GM19193 (cell line): ENCODE data around the gene DCBLD2.

Experiments
- POLR2A ChIP-seq: IDR thresholded peaks from 4 replicates; pipeline ENCODE4 v1.6.1; 2011; ENCODE audit not compliant: insufficient read depth, insufficient read length; ENCODE audit errors: extremely low read depth

DCBLD2 gene

DNA sequence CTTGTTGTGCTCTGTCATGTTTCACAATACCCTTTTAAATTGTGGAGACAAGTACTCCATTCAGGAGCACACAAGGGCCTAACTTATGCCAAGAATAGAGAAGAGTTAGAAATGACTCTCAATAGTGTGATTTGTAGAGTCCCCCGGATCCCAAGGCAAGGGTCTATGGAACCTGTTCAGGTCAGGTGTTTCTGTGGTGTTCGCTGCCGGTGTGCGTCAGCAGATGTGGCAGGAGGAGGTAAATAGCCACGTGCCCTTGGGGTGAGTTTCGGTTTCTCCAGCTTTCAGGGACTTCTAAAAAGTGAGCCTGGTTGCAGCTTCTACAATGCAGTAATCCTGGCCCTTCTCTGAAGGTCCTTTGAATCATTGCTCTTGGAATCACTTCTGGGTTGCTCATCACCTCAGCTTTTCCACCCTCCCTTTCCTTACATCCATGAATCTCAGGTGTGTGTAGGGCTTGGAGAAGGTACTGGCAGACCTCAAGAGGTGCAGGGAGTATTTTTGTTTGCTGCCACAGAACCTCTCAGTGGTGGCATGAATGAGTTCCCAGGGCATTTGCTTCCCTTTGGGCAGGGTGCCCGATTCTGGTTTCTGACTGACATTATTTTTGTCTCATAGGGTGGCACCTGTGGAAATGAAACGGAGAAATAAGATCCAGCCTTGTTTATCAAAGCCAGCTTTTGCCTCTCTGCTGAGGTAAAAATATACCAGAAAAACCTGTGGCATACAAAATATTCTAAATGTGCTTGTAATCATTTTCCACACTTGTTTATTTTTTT lies 131.0 kb downstream of the DCBLD2 start:
- TF ChIP-seq POLR2A = no peak

DNA sequence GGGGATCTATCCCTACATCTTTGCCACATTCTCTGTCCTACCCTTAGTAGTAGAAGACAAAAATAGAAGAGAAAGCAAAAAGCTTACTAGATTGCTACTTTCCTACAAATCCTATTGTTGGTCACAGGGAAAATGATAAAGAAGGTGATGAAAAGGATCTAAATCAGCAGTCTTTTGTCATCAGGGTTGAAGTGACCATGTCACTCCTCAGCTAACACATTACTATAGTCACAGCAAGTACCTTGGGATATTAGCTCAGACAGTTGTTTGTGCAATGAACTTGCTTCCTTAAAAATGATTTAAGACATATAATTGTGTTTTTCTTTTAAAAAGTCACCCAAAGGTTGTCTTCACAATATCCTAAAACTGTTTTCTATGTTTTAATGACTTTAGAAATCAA lies 132.0 kb downstream of the DCBLD2 start:
- no peak for TF ChIP-seq POLR2A

DNA sequence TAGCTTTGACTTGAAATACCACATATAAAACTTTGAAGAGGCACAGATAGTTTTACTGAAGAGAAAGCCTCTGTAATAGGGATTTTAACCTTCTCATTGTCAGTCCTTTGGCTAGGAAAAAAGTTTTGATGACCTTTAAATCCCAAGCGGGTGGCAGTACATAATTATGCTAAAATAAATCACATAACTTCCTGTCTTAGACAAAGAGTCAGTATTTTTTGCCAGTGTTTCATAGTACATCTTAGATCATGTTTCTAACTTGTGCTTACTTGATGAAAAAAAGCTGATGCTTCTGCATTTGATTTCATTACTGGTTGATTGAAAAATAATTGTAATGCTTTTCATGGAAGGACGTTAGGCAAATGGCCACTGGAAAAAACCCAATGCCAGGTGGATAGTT lies 132.5 kb downstream of the DCBLD2 start:
- TF ChIP-seq POLR2A = no peak

DNA sequence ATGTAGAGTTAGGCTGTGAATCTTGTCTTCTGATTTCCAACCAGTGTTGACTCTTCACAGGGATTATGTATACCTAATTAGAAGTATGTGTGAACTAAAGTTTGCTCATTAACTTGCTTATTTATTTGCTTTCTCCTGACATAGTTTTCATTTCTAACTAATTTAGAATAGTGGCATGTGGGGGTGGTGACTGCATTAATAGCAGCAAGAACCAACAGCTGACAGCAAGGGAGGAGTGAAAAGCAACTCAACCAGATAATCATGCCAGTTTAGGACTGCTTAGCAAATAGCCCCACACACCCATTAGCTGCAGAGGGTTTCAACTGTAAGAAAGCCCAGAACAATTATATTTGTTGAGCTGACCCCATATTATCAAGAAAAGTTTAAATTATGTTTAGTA lies 134.6 kb downstream of the DCBLD2 start:
- no peak for TF ChIP-seq POLR2A

DNA sequence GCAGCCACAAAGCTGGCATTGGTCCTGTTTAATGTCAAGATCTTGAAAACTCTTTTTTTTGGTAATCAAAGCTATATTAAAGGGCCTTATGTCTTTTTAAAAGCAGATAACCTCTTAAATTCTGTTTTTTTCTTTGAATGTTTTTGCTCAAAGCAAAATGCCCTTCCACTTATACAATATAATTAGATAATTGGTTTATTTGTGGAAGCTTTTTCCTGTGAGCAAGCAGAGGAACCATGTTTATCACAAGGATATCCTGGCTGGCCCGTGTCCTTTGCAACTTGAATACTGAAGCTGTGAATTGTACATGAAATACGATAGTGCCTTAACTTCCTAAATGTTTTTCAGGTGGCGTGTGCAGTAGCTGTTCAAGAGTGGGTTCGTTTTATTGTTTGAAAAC lies 135.8 kb downstream of the DCBLD2 start:
- no peak for TF ChIP-seq POLR2A

DNA sequence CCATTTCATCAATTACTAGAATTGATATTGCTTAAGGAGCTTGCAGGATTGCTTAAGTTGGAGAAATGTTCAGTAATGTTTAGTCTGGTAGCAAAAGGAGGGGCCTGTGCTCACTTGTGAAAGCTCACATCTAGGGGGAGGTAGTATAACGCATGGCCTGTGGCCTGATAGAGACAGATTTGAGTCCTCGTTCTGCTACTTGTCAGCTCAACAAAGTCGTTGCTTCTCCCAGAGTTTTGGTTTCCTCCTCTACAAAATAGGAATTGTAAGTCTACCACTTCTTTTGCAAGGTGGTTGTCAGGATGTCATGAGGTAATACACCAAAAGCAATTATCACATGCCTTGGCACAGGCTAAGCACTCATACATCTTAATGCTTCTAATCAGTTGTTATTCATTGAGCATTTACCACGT lies 137.0 kb downstream of the DCBLD2 start:
- TF ChIP-seq POLR2A = no peak

DNA sequence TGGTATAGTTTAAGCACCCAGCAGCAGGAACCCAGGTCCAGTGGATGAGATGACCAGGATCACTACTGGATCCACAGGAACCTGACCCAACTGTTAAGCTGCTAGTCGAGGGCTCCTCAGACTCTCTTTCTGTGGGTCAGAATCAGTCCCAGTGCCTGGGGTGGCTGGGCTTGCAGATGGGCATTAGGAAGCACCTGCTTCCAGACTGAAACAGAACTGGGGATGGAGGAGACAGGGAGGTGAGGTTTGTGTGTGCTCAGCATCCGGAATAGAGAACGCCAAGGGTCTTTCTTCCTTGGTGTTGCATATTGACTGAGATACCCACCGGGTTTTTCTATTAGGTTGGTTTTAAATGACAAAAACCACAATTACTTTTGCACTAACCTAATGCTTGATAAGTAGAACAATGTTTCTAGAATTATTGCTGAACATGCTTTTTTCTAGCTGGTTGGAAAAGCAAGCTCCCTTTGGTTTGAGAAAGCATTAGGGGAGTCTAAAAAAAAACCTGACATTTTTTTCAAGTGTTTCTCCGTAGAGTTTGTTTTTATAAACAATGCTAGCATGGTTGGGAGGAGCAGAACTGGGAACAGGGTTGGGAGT lies 137.6 kb downstream of the DCBLD2 start:
- TF ChIP-seq POLR2A = no peak

DNA sequence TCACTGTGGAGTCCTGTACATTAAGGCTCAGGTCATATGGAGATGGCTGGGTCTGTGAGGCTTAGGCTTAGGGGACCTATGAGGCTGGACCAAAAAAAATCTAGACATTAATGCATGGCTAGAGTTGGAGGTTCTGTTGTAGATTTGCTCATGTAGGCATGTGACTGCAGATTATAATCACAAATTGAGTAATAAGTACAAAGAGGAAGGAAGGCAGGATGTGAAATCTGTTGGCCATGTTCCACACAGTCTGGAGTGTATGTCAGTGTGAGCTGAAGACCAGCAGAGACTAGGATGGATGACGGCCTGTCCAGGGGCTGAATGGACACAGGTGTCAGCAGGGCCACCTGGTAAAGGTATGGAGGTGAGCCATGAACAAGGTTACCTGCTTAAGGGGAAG lies 138.4 kb downstream of the DCBLD2 start, which contains the start of gene ST3GAL6:
ST3GAL6 (plus strand) TSS at position 265 of the 400 bp plus-strand sequence. CDS start 5,101 bp downstream, outside the sequence.
- TF ChIP-seq POLR2A = no peak

DNA sequence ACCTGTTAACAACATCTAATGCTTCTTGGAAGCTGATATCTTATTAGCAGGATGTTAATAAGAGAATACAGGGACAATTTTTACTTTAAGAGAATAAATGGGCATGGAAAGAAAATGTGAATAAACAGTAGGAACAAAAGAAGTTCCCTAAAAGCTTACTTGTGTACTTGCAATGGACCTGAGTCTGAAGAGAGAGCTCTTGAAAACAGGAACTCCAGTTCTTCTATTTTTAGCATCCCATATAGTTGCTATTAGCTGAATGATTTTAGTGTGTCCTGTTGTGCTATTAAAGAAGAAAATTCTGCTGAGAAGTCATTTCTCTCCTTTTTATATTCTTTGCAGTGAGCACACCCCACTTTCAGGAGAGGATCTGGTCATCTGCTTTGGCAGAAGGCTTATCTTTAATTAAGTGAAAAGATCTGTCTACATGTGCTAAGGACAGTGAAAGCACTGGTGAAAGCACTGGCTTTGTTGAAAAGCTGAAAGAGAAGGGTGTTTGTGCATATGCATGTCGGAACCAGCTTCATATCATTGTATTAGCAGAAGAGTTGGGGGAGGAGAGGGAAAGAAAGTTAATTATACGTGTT lies 139.8 kb downstream of the DCBLD2 start:
- no peak for TF ChIP-seq POLR2A

DNA sequence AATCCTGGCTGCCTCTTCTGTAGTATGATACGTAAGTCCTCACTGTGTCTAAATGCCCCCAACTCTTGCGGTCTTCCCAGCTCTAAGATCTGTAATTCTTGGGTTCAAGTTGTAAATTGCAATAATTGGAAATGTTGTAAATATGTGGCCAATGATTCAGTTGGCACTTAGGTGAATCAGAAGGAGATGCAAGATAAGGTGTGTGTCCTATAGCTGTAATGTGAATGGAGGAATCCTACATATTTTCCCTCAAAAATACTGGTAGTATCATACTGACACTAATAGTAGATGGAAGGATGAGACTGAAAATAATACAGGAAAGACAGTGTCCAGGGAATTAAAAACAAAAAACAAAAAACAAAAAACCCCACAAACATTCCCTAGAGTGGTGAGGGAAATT lies 141.9 kb downstream of the DCBLD2 start:
- TF ChIP-seq POLR2A = no peak

DNA sequence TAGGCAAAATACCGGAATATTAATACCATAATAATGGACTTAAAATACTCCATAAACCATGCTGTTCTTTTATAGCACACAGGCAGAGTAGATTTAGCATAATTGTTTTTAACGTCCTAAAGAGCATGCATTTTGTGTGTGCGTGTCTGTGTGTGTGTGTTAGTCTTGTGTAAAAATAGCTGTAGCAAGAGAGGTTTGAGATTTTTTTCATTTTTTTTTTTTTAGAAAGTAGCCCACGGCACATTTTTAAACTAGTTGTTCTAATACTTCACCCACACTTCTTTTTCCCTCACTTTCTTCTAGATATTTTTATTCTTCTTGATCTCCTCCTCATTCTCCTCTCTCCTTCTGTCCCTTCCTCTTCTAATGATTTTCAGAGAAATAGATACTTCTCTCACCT lies 145.9 kb downstream of the DCBLD2 start:
- TF ChIP-seq POLR2A = no peak

DNA sequence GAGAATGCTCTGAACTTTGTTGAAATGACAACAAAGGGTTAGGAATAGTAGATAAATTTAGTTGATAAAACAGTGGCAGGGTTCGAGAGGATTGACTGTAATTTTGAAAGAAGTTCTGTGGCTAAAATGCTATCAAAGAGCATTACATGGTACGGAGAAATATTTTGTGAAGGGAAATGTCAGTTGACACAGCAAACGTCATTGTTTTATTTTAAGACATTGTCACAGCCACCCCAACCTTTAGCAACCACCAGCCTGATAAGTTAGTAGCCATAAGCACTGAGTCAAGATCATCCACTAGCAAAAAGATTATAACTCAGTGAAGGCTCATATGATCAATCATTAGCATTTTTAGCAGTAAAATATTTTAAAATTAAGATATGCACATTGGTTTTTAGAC lies 147.0 kb downstream of the DCBLD2 start:
- no peak for TF ChIP-seq POLR2A

DNA sequence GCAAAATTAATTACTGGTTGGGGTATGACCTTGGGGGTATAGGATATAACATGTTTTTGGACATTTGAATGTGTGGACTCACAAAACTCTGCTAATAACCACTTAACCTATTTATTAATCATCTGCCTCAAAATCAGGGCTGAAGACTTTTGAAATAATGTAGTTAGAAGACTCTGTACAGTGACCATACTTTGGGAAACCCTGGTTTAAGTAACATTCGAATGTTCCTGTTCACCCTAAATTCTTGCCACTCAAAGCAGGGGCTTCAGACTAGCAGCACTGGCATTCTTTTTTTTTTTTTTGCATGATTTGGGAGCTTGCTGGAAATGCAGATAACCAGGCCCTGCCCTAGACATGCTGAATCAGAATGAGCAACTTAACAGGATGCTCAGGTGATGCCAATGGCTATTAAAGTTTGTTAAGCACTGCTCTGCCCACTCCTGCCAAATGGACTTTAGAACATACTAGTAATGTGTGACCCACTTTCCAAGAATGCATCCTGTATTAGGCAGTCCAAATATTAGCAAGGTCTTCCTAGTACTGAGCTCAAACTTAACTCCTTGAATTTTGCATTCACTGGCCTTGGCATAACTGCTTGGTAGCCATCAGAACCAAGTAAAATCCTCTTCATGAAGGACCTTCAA lies 151.1 kb downstream of the DCBLD2 start:
- TF ChIP-seq POLR2A = no peak

DNA sequence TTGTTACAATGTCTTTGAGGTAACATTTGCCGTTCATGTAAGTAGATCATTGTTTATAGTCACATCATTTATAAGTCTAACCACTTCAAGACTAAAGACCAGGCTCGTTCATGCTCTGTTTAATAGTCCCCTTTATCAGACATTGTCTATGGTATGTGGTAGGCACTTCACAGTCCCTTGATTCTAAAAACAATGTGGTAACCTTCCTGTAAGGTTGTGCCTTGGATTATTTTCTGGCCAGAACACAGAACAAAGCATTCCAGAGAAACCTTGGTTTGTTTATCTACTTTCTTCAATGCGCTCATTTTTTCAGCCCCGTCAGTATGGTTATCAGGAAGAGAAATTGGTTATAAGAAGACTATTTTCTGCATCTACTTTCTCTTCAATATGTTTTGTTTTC lies 154.6 kb downstream of the DCBLD2 start:
- TF ChIP-seq POLR2A = no peak

DNA sequence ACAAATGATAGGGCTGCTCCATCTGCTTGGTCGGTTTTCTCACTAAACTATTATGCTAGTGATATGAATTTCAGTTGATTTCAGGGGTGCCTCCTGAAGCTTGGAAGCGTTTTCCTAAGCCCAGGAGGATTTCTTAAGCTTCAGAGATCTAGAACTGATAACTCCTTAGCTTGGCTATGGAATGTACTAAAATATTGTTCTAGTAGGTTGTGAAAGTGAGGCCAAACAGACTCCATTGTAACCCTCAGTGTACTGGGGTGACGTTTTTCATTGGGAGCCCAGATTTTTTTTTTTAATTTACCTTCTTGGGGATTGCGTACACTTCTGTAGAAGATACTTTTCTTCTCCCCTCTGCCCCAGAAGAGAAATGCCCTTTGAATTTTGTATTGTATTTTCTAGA lies 155.4 kb downstream of the DCBLD2 start:
- TF ChIP-seq POLR2A = no peak
